Thoracic aorta (tissue), 2 donors: ENCODE measurements around the gene TSPAN8. TPM values are rescaled to one million over a fixed set of nuclear protein-coding genes. Genes with fewer than 3 reads are reported as not detected.

Source experiments
- ATAC-seq: fragments of 150-250 bp; one replicate; pipeline ENCODE4 v1.8.0; 2017; ENCODE audit warnings: low read depth; ENCODE audit not compliant: insufficient number of reproducible peaks, low FRiP score
- DNase-seq: peaks from one replicate; pipeline ENCODE4 v3.0.0-alpha.2; 2020; ENCODE audit warnings: low spot score
- H3K27ac ChIP-seq, 2 donors: fragments of 200-600 bp; sonication (generic); 1 replicate in 1 of 2; 2 replicates in 1 of 2; pipeline ENCODE4 v1.5.1; 2016; ENCODE audit warnings: mild to moderate bottlenecking in 2 of 2, moderate library complexity in 2 of 2
- H3K27me3 ChIP-seq: fragments of 200-600 bp; sonication (generic); replicated peaks from 2 replicates; pipeline ENCODE4 v1.6.0; 2016; ENCODE audit warnings: mild to moderate bottlenecking; ENCODE audit not compliant: insufficient read depth
- H3K36me3 ChIP-seq: fragments of 200-600 bp; sonication (generic); one replicate; pipeline ENCODE4 v1.5.1; 2016
- H3K4me1 ChIP-seq, 2 donors: fragments of 200-600 bp; sonication (generic); 1 replicate in 1 of 2; 2 replicates in 1 of 2; pipeline versions ENCODE4 v1.5.1 to v1.6.0; 2016; ENCODE audit warnings: low read depth in 2 of 2, mild to moderate bottlenecking in 1 of 2; ENCODE audit not compliant: control insufficient read depth in 1 of 2
- H3K4me3 ChIP-seq: fragments of 200-600 bp; sonication (generic); 2 replicates; pipeline ENCODE4 v1.5.1; 2016; ENCODE audit warnings: mild to moderate bottlenecking
- H3K9me3 ChIP-seq: fragments of 200-600 bp; sonication (generic); 2 replicates; pipeline ENCODE4 v1.5.1; 2016
- CTCF ChIP-seq: fragments of 200-600 bp; sonication (generic); IDR thresholded peaks from one replicate; pipeline ENCODE4 v1.5.1; 2019; ENCODE audit warnings: antibody characterized with exemption
- total RNA-seq, 2 donors: library from RNA; depleted of rRNA; stranded (reverse); fragments of >200 nt; gene quantifications; one replicate each; pipeline versions ENCODE4 v1.1.0 to v1.2.3, GENCODE V29; 2016

Gene TSPAN8
- total RNA-seq, 2 donors from 2014 or later: 12.8 to 70.9 TPM

GRCh38 chr12:71090971-71091370, 66.8 kb downstream of the TSPAN8 start:
- TF ChIP-seq CTCF: no peak
- H3K4me1 ChIP-seq: no peaks in the 10 kb centered on the region
- ATAC-seq (no peak), DNase-seq (no peak)
- no peak overlapping the region for H3K4me3 ChIP-seq
- no peaks in the 10 kb centered on the region for H3K36me3 ChIP-seq
- no peak overlapping the region for H3K27ac ChIP-seq
- H3K27me3 ChIP-seq: no peaks in the 10 kb centered on the region
- no peaks in the 10 kb centered on the region for H3K9me3 ChIP-seq

GRCh38 chr12:71085575-71085974, 72.2 kb downstream of the TSPAN8 start:
- Histone ChIP-seq H3K4me1 (no peaks in the 10 kb centered on the region), H3K27ac (no peak overlapping the region), H3K27me3 (no peaks in the 10 kb centered on the region), H3K4me3 (no peak overlapping the region), H3K36me3 (no peaks in the 10 kb centered on the region), H3K9me3 (no peaks in the 10 kb centered on the region)
- TF ChIP-seq CTCF: no peak
- DNase-seq: no peak
- ATAC-seq: no peak

GRCh38 chr12:71075743-71076142, 82.1 kb downstream of the TSPAN8 start:
- H3K4me1 ChIP-seq: no peaks in the 10 kb centered on the region
- H3K4me3 ChIP-seq: no peak overlapping the region
- no peak for TF ChIP-seq CTCF
- no peaks in the 10 kb centered on the region for H3K27me3 ChIP-seq
- ATAC-seq (no peak), DNase-seq (no peak)
- H3K9me3 ChIP-seq: no peaks in the 10 kb centered on the region
- H3K36me3 ChIP-seq: no peaks in the 10 kb centered on the region
- no peak overlapping the region for H3K27ac ChIP-seq

Other genes starting within 250 kb of the TSPAN8 start
- under 1 TPM; 0.27 to 0.35 TPM for gene PTPRR, start 237.3 kb downstream of the TSPAN8 start, total RNA-seq